SK-N-SH (cell line): Measurements from ENCODE around the gene PPARGC1A. TPM values are rescaled to one million over a fixed set of nuclear protein-coding genes. Genes with fewer than 3 reads are reported as not detected.

Source experiments
- CTCF ChIA-PET: fragments of 300-600, 350-600 bp; formaldehyde crosslinking; extraction: SDS; loops from one replicate; lab custom pipeline; 2021; lab: Yijun Ruan, JAX
- POLR2A ChIA-PET: fragments of 350-600 bp; sonication (Branson Sonifier 250); formaldehyde crosslinking; extraction: SDS; loops from one replicate; lab custom pipeline; 2020; ENCODE audit warnings: antibody characterized with exemption, inconsistent platforms; lab: Yijun Ruan, JAX
- DNase-seq: peaks from one replicate; pipeline ENCODE4 v3.0.0; 2012
- H2AFZ ChIP-seq: fragments of 200-600 bp; sonication (generic); 2 replicates; pipeline ENCODE4 v1.8.1; 2016; ENCODE audit warnings: antibody characterized with exemption, mild to moderate bottlenecking, low read depth
- H3F3A ChIP-seq: fragments of 200-600 bp; sonication (generic); replicated peaks from 2 replicates; pipeline ENCODE3; 2016; ENCODE audit warnings: antibody characterized with exemption, mild to moderate bottlenecking; ENCODE audit not compliant: insufficient read depth
- H3K27ac ChIP-seq, 2 experiments: fragments of 200-500 bp in 1 of 2; fragments of 200-600 bp in 1 of 2; sonication (Bioruptor generic) in 1 of 2; sonication (generic), shearing (Covaris generic) in 1 of 2; 2 replicates each; pipeline versions ENCODE4 v1.5.1 to v1.6.1; 2014 to 2016; ENCODE audit warnings: low read depth in 2 of 2, inconsistent platforms in 1 of 2, low read length in 1 of 2, mild to moderate bottlenecking in 1 of 2, mixed read lengths in 1 of 2
- H3K27me3 ChIP-seq: fragments of 200-600 bp; sonication (generic), shearing (Covaris generic); 2 replicates; pipeline ENCODE4 v1.6.1; 2016; ENCODE audit warnings: mixed run types; ENCODE audit not compliant: insufficient read depth
- H3K36me3 ChIP-seq, 2 experiments: fragments of 200-500 bp in 1 of 2; fragments of 200-600 bp in 1 of 2; sonication (Bioruptor generic) in 1 of 2; sonication (generic) in 1 of 2; replicated peaks in 1 of 2; 2 replicates each; pipeline versions ENCODE3 to v1.5.1; 2014 to 2016; ENCODE audit warnings: low read length in 1 of 2, mild to moderate bottlenecking in 1 of 2; ENCODE audit not compliant: insufficient read depth in 2 of 2, control insufficient read depth in 1 of 2
- H3K4me1 ChIP-seq, 2 experiments: fragments of 200-500 bp in 1 of 2; fragments of 200-600 bp in 1 of 2; sonication (Bioruptor generic) in 1 of 2; sonication (generic), shearing (Covaris generic) in 1 of 2; 2 replicates each; pipeline versions ENCODE4 v1.5.1 to v1.6.1; 2014 to 2016; ENCODE audit warnings: low read depth in 1 of 2, low read length in 1 of 2, mixed run types in 1 of 2; ENCODE audit not compliant: insufficient read depth in 2 of 2, control insufficient read depth in 1 of 2
- H3K4me2 ChIP-seq: fragments of 200-600 bp; sonication (generic), shearing (Covaris generic); 2 replicates; pipeline ENCODE4 v1.6.1; 2017; ENCODE audit warnings: mixed run types
- H3K4me3 ChIP-seq, 2 experiments: fragments of 200-500 bp in 1 of 2; fragments of 200-600 bp in 1 of 2; sonication (Bioruptor generic) in 1 of 2; sonication (generic), shearing (Covaris generic) in 1 of 2; 2 replicates each; pipeline versions ENCODE4 v1.5.1 to v1.8.1; 2014 to 2016; ENCODE audit warnings: low read depth in 2 of 2, inconsistent platforms in 1 of 2, low read length in 1 of 2, mild to moderate bottlenecking in 1 of 2, mixed read lengths in 1 of 2, moderate library complexity in 1 of 2
- H3K79me2 ChIP-seq: fragments of 200-600 bp; sonication (generic); 2 replicates; pipeline ENCODE4 v1.8.1; 2017; ENCODE audit warnings: mild to moderate bottlenecking; ENCODE audit not compliant: insufficient read depth
- H3K9ac ChIP-seq: fragments of 200-600 bp; sonication (generic); 2 replicates; pipeline ENCODE4 v1.6.1; 2017; ENCODE audit warnings: mixed run types
- H3K9me2 ChIP-seq: fragments of 200-600 bp; sonication (generic); 2 replicates; pipeline ENCODE4 v1.6.1; 2017; ENCODE audit warnings: mixed run types
- H3K9me3 ChIP-seq: fragments of 200-600 bp; sonication (generic); 2 replicates; pipeline ENCODE4 v1.6.1; 2017; ENCODE audit warnings: mixed run types, mild to moderate bottlenecking, moderate library complexity
- H4K20me1 ChIP-seq: fragments of 200-600 bp; sonication (generic); 2 replicates; pipeline ENCODE4 v1.6.1; 2017; ENCODE audit warnings: mild to moderate bottlenecking, mixed run types; ENCODE audit not compliant: insufficient read depth
- CHD2 ChIP-seq: fragments of 150-350 bp; IDR thresholded peaks from 2 replicates; pipeline ENCODE4 v1.6.1; 2018; ENCODE audit warnings: low read length; ENCODE audit not compliant: partially characterized antibody
- CTCF ChIP-seq: fragments of 200-600 bp; sonication (generic); IDR thresholded peaks from 2 replicates; pipeline ENCODE4 v1.6.1; 2017; ENCODE audit warnings: antibody characterized with exemption, mild to moderate bottlenecking, moderate library complexity
- IRF3 ChIP-seq: fragments of 150-350 bp; IDR thresholded peaks from 2 replicates; pipeline ENCODE4 v1.6.1; 2016; ENCODE audit warnings: mild to moderate bottlenecking, low read depth, low read length
- JUND ChIP-seq: IDR thresholded peaks from 2 replicates; pipeline ENCODE4 v1.4.0; 2012
- MEF2A ChIP-seq: IDR thresholded peaks from 2 replicates; pipeline ENCODE4 v1.4.0; 2012; ENCODE audit warnings: low read depth, borderline replicate concordance
- RCOR1 ChIP-seq: fragments of 150-350 bp; IDR thresholded peaks from 2 replicates; pipeline ENCODE4 v1.6.1; 2017; ENCODE audit warnings: antibody characterized with exemption, low read length
- TAF1 ChIP-seq: IDR thresholded peaks from 2 replicates; pipeline ENCODE4 v1.6.1; 2012; ENCODE audit warnings: low read depth, mild to moderate bottlenecking, low read length, moderate library complexity, borderline replicate concordance
- TEAD4 ChIP-seq: IDR thresholded peaks from 2 replicates; pipeline ENCODE4 v1.4.0; 2012; ENCODE audit warnings: mild to moderate bottlenecking, borderline replicate concordance; ENCODE audit not compliant: insufficient read depth
- USF2 ChIP-seq: fragments of 150-350 bp; IDR thresholded peaks from 2 replicates; pipeline ENCODE4 v1.6.1; 2017; ENCODE audit warnings: antibody characterized with exemption, low read length, low read depth, borderline replicate concordance
- YY1 ChIP-seq: IDR thresholded peaks from 2 replicates; pipeline ENCODE4 v1.4.0; 2012; ENCODE audit warnings: low read depth, mild to moderate bottlenecking
- WGBS: methylation state at CpG from one replicate; pipeline ENCODE4 v1.1.6; 2017; ENCODE audit warnings: low lambda C conversion rate; 5-methylcytosine and 5-hydroxymethylcytosine counted together
- polyA plus RNA-seq, 3 experiments: library from polyadenylated mRNA; depleted of rRNA; stranded (reverse); fragments of >200 nt; gene quantifications; 2 replicates each; pipeline ENCODE4 v1.2.3, GENCODE V29; 2012

The PPARGC1A gene
- polyA plus RNA-seq, 1 of the 3 experiments (the other 2 are of a cell fraction): 0.07 TPM

GRCh38 chr4:23762551-23762950 is 127.3 kb downstream of the PPARGC1A start:
- H3K4me3 ChIP-seq: no peak overlapping the region
- H3K27ac ChIP-seq: no peak overlapping the region
- no peaks in the 10 kb centered on the region for H3K79me2 ChIP-seq
- ChIA-PET CTCF (no interaction called here), POLR2A (no interaction called here)
- no peaks in the 10 kb centered on the region for H3K9me2 ChIP-seq
- no peak overlapping the region for H2AFZ ChIP-seq
- H3K27me3 ChIP-seq: no peaks in the 10 kb centered on the region
- no peaks in the 10 kb centered on the region for H4K20me1 ChIP-seq
- no peaks in the 10 kb centered on the region for H3K9me3 ChIP-seq
- H3K36me3 ChIP-seq: no peaks in the 10 kb centered on the region
- DNase-seq: no peak
- H3K9ac ChIP-seq: no peak overlapping the region
- no peaks in the 10 kb centered on the region for H3F3A ChIP-seq
- H3K4me2 ChIP-seq: no peak overlapping the region
- TF ChIP-seq TEAD4 (no peak), RCOR1 (no peak), CHD2 (no peak), IRF3 (no peak), MEF2A (no peak), TAF1 (no peak), USF2 (no peak)
- no peaks in the 10 kb centered on the region for H3K4me1 ChIP-seq
- WGBS: 33% methylated on average over 2 of the region's 2 CpGs

GRCh38 chr4:23759066-23759465 is 130.8 kb downstream of the PPARGC1A start:
- ChIA-PET CTCF (no interaction called here), POLR2A (no interaction called here)
- no peaks in the 10 kb centered on the region for H3K27me3 ChIP-seq
- no peaks in the 10 kb centered on the region for H3K79me2 ChIP-seq
- no peak overlapping the region for H3K4me2 ChIP-seq
- H3K4me1 ChIP-seq: no peaks in the 10 kb centered on the region
- H3K9me2 ChIP-seq: no peaks in the 10 kb centered on the region
- no peak overlapping the region for H3K27ac ChIP-seq
- H3K4me3 ChIP-seq: no peak overlapping the region
- no peak overlapping the region for H2AFZ ChIP-seq
- H3K9ac ChIP-seq: no peak overlapping the region
- H3K9me3 ChIP-seq: no peaks in the 10 kb centered on the region
- 7% methylated on average over 2 of the region's 2 CpGs for WGBS
- TF ChIP-seq CTCF (no peak), YY1 (no peak), JUND (no peak)
- no peaks in the 10 kb centered on the region for H4K20me1 ChIP-seq
- no peaks in the 10 kb centered on the region for H3K36me3 ChIP-seq
- no peaks in the 10 kb centered on the region for H3F3A ChIP-seq
- no peak for DNase-seq
